SK-N-MC (cell line): Measurements from ENCODE around the gene LSAMP.

ENCODE experiments used
- EZH2 ChIP-seq: fragments of 200-600 bp; sonication (generic); IDR thresholded peaks from one replicate; pipeline ENCODE4 v1.6.1; 2017; ENCODE audit warnings: antibody characterized with exemption
- FOXP2 ChIP-seq: optimal IDR thresholded peaks from 2 replicates; pipeline ENCODE3; 2011; ENCODE audit warnings: mild to moderate bottlenecking, moderate library complexity; ENCODE audit not compliant: insufficient read depth; ENCODE audit errors: extremely low read length, control extremely low read depth
- POLR2AphosphoS5 ChIP-seq: IDR thresholded peaks from 2 replicates; pipeline ENCODE4 v1.6.1; 2012; ENCODE audit warnings: mild to moderate bottlenecking, low read depth, low read length, borderline replicate concordance

DNA sequence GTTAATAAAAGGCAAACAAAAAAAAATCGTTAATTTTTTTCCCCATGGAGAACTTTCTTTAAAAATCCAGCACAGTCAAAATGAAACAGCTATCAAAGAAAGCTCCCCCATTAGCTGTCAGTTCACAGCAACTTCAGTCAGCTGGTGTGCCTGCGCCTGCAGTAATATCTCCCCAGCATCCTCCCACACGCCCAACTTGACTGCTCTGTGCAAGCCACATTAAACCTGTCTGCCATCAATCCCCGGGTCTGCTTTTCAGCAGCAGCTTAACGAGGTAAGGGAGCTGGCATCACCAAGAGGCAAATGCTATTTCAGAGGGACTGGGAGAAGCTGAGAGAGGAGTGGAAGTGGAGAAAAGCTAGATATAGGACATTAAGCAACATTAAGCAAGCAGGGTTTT lies 484.5 kb downstream of the LSAMP start:
- no peak for TF ChIP-seq POLR2AphosphoS5
- no peak for TF ChIP-seq EZH2
- no peak for TF ChIP-seq FOXP2
